Activated gamma-delta T cell treated with Interleukin-2 at 50 U/mL for 16 hours (primary cell): ENCODE results near the gene YIF1B.

ENCODE experiments used
- DNase-seq: peaks from one replicate; pipeline ENCODE4 v3.0.0-alpha.2; 2020

Gene YIF1B

DNA sequence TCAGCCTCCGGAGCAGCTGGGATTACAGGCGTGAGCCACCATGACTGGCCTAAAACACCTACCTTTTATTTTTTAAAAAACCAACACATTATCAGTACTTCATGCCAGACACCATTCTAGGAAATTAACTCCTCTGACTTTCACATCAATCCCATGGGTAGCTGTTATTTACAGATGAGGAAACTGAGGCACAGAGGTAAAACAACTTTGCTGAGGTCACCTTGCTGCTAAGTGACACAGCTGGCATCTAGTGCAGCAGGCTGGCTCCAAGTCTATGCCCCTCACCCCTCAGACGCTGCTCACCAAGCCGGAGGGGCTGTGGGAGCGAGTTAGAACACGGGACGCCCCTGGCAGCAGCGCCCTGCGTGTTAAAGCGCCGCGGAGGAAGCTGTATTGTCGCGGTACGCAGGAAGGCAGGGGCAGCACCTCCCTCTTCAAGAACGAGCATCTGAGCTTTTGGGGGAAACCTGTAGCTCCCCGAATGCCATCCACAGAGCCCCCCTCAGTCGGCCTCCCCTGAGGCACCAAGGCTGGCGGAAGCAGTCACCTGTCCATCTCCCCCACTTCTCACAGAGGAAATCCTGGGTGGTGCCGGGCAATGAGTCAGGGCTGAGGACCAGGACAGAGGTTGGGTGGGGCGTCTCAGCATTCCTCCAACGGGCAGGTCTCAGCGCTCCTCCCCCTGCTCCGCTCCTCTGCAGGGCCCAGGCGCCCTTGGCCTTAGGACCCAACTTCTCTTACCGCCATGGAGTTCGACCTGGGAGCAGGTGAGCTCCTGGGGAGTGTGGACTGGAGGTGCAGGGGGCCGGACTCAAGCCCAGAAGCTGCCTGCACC, 12.0 kb downstream of the YIF1B start, which contains the start of gene C19orf33:
TSS of gene C19orf33 (plus strand) at position 735 of the 835 bp plus-strand sequence. CDS start at position 746, 11 bp downstream.
- DNase-seq: no peak

DNA sequence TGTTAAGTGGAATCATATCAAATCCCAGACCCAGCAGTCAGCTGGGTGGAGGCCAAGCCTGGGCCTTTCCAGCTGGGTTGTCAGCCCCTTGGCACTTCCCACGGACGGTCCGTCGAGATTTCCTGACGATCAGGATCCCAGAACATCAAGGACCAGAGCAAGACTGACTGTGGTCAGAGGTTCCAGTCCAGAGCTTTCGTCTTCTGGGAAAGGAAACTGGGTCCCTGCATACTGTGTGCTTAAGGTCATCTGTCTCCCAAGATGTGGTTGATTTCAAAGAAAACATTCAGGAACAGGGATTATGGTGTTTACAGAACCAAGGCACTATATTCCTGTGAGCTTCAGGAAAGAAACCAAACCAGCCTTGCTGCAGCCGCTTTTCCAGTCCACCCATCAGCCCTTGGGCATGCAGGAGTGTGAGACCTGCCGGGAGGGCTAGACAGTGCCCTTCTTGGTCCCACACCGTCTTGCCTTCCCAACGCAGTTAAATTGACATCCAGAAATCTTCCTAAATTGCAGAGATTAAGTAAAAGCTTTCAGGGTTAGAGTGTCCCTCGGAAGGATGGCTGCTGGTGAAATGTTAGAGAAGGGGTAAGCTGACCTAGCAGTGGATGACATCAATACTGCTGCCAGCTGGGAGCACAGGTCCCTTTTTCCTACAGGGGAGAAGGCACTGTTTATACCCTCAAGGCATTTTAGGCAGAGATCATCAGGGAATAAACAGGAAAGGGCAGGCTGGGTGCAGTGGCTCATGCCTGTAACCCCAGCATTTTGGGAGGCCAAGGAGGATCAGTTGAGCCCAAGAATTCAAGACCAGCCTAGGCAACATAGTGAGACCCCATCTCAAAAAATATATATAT, 16.7 kb downstream of the YIF1B start:
- no peak for DNase-seq

DNA sequence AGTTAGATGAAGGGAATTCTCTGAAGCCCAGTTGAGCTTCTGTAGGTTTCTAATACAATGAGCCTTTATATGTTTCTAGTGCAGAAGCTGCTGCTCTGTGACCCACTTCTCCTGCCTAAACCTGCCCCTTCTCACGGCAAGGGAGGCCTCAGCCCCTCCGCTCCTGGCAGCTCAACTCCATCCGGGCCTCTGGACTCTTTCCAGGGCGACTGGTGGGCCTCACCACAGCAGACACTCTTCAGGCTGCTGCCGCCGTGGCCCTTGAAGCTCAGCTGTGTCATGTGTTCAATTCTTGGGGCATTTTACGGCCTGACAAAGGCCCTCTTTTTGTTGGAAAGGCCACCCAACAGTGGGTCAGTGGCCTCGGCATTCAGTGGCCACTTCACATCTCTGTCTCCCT, 21.7 kb downstream of the YIF1B start:
- no peak for DNase-seq

DNA sequence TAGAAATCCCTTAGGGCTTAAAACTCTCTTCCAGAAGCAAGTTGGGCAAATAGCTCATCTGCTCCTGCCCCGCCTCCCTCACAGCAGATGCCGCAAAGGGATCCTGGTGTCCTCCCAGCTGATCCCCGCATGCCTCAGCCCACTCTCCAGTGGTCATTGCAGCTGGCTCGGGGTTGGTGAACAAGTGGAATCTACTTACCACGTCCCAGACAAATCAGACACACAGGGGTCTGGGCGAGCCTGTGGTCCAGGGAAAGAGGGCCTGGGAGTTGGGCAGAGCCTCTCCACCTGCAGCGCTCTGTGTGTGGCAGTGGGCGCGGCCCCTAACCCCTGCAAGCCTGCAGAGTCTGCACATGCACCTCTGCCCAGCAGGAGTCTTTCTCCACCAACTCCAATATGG, 22.5 kb downstream of the YIF1B start:
- DNase-seq: no peak

DNA sequence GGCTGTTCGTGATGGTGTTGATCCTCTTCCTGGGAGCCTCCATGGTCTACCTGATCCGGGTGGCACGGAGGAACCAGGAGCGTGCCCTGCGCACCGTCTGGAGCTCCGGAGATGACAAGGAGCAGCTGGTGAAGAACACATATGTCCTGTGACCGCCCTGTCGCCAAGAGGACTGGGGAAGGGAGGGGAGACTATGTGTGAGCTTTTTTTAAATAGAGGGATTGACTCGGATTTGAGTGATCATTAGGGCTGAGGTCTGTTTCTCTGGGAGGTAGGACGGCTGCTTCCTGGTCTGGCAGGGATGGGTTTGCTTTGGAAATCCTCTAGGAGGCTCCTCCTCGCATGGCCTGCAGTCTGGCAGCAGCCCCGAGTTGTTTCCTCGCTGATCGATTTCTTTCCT, 23.9 kb downstream of the YIF1B start:
- no peak for DNase-seq

DNA sequence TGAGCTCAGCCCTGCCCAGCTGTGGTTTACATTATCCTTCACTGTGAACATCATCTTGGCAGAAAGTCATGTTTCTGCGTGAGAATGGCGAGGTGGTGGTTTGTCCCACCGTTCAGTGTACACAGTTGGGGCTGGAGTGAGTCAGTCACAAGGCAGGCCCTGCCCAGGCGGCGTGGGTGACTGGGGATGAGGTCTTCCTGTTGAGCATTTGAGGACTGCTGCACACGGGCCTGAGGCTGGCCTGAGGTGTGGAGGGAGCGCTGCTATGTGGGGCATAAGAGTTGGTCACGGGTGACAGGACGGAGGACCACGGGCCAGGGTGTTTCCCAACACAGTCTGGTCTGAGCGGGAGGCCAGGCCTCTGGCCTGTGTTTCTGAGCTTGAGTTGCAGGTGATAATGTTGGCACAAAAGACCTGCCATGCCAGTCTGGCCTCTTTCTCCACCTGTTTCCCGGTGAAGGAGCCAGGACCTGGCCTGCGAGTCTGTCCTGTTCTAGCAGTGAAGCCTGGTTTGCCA, 25.1 kb downstream of the YIF1B start:
- no peak for DNase-seq

DNA sequence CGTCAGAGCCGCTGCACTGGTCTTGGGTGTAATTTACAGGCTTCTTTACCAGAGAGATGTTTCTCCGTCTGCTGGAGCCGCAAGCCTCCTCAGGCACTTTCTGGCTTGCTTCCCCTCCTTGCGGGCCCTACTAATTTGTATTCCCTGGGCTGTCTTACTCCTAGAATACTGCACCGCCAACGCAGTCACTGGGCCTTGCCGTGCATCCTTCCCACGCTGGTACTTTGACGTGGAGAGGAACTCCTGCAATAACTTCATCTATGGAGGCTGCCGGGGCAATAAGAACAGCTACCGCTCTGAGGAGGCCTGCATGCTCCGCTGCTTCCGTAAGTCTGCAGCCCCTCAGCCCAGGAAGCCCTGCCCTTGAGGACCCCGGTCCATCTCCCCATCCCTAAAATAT, 25.8 kb downstream of the YIF1B start:
- no peak for DNase-seq

DNA sequence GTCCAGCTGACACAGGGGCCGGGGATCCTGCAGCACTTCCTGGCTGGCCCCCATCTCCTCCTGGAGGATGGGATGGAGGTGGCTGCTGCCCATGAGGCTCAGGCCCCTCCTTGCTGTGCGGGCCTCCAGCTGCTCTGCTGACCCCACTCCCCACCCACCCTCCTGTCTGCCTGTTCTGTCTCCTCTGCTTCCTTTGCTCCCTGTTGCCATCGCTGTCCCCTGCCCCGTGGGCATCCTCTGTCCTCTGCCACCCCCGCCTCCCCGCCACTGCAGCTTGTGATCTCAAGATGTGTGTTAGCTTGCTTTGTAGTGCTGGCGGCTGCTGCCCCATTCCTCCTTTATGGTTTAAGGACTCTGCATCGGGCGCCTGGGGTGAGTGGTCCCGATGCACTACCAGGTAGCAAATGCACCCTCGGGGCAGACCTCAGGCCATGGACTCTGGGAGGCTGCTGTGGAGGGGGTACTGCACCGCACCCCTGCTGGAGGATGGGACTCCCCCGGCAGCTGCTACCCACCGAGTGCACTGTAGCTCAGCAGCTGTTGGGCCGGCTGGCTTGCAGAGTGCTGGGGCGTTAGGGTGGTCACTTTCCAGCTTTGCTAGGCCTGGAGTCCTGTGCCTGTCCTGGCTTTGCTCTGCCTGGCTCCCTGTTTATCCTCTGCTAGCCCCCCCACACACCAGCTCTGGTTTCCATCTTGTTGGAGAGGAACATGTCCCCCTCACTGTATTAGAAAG, 27.5 kb downstream of the YIF1B start:
- no peak for DNase-seq

DNA sequence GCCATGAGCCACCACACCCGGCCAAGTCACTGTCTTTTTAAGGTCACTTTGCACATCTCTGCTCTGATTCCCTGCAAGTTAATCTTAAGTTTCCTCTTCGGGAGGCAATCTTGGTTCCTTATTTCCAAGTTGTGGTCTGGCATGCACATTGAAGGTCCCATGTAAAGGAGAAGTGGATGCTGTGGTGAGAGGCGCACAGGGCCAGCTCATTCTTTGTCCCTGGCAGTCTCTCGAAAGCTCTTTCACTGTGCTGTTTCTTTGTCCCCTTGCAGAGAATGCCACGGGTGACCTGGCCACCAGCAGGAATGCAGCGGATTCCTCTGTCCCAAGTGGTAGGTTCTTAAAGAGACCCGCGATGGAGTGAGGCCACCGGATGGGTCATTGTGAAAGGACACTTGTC, 28.1 kb downstream of the YIF1B start:
- DNase-seq: no peak

DNA sequence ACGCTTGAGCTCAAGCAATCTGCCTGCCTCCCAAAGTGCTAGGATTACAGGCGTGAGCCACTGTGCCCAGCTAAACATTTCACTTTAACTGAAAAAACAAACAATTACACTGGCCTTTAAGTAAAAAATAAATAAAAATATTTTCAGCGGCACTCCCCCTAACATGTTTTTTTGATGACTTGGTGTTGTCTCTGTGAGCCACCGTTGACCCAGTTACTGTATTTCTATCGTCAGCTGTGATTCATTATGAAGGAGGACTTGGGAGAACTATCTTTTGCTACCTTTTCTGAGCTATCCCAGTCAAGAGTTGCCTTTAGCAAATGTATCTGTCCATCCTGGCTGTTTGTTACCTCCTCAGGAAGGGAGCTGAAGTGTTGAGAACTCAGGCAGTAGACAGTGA, 30.2 kb downstream of the YIF1B start:
- DNase-seq: no peak

DNA sequence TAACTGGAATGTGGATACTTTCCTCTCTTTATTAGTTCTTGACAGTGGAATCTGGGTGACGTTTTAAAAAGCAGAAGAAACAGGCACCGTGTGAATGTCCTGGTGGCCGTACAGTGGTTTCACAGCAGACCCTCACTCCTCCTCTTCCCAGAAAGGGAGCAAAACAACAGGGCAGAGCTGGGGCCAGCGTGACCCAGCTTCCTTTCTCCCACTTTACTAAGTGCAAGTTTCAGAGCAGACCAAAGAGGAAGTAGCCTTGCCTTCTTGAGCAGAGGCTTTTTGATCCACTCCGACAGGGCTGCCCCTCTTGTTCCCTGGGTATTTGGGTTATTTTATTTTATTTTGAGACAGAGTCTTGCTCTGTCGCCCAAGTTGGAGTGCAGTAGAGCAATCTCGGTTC, 31.3 kb downstream of the YIF1B start:
- DNase-seq: no peak

DNA sequence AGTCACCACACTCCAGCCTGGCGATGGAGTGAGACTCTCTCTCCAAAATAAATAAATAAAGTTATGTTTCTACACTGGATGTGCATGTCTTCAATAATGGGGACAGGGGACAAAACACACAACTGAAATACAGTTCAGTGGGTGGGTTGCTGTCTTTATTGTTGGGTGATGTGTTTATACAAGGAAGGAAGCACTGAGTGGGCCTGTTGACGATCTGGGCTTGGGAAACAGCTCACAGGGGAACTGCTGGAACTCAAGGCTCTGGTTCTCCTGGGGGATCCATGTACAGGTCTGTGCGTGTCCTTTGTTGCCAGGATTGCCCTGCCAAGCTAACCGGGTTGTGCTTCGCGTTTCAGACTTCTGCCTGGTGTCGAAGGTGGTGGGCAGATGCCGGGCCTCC, 32.5 kb downstream of the YIF1B start:
- DNase-seq: no peak

DNA sequence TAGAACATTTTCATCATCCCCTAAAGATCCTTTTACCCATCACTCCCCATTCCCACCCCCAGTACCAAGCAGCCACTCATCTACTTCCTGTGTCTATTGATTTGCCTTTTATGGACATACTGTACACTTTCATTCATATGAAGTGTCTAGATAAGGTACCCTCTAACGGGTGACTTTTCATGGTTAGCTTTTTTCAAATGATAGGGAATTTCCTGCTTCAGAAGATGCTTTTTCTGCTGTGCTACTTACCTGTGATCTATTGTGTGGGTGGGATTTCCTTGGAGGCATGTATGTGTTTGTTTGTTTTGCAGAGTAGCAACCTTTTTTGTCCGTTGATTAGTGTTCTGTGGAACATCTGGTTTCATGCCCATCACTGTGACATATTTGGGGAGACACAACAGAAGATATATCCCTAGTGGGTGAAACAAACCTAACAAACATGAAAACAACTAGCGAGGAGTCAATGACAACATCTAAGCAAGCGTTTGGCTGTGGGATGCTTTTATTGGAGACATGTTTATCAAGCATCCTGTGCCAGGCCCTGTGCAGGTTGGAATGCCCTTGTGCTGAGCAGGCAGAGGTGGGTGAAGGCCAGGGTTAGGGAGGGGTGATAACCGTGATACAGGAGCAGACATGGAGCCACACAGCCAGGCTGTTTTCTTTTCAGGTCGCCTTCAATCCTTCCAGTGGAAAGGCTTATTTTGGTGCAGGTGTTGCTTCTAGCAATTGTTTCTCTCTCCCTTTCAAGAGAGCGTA, 33.8 kb downstream of the YIF1B start:
- no peak for DNase-seq

DNA sequence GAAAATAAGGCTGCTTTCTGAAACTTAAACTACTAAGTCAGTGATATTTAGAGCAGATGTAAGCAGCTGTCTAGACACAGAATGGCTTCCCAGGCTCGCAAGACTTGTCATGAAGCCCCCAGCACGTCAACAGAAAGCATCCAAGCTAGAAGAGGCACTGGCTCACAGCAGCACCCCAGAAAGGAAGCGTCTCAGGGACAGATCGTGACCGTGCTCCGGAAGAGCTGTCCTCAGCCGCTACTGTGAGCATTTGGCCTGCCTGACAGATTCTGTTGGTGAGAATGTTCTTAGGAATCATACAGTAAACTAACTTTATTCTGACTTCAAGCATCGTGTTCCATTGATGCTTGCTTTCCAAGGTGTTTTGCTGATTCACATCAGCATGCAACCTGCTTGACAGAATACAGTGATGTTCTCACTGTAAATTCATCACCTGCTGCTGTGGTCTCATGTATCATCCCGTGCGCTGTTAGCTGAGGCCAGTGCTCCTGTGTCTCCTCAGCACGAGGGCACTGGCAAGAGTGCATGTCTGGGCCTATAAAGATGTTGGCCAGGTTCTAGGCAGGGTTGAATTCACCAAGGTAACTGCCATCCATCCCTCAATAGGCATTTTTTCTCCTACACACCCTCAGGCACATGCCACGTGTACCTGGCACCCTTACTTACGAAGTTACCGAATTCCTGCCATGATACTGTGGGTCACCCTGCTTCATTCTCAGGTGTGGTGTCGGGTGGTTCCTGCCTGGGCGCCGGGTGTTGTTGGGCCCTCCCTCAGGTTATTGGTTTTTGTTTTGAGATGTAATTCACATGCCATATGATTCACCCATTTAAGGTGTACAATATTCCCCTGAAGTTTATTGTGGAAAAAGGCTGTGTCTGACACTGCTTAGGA, 35.5 kb downstream of the YIF1B start:
- DNase-seq: no peak

DNA sequence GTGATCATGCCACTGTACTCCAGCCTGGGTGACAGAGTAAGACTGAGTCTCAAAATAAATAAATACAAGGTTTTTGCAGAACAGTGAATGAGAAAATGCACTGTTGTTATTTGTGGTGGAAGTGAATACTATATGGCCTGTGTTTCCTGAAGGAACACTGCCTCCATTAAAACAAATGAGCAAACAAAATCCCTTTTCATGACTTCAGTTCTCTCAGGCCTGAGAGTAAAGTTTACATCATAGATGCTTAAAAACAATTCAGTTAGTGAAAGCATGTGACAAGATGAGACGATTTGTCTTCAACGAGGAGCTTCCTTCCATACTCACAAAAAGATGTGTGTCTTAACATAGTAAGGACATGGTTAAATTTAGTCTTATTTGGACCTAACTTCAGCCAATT, 37.0 kb downstream of the YIF1B start:
- no peak for DNase-seq

DNA sequence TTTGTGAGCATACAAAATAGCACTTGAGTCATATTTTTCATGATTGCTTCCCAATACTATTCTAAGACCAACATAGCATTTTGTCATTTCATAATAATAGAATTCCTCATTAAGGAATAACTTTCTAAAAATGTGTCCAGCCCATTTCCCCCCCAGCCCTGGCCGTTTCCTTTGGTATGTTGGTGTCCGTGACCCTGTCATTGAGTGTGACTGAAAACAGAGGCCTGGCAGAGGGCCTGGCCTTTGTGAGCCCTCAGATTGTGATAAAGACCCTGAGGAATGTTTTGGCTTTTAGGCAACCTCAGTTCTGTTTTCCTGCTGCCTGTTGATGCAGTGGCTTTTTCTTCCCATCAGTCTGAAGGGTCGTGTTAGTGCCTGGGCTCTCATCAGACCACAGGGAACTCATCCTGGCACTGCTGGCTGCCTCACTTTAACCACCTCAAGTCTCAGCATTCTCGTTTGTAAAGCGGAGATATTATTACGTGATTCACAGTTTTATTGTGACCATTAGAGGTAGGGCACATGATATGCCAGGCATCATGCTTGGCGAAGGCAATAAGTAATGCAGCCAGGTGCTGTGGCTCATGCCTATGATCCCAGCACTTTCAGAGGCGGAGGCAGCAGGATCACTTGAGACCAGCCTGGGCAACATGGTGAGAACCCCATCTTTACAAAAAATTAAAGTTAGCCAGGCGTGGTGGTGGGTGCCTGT, 37.6 kb downstream of the YIF1B start:
- no peak for DNase-seq

DNA sequence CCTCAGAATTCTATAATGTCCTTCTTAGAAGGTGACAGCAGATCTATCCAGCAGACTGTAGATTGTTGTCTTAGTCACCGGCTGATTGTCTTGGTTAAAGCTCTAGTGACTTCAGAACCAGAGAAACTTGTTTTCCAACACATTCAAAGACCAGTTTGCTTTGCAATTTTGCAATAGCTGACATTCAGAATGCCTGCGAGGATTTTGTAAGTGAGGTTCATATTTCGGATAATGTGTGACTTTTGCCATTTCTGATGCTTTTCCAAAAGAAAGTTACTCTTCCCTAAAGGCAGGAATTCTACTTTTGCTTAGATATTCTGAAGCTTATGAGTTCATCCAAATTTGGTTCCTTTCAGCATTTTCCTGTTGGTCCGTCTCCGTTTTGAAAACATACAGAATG, 38.2 kb downstream of the YIF1B start:
- DNase-seq: no peak

DNA sequence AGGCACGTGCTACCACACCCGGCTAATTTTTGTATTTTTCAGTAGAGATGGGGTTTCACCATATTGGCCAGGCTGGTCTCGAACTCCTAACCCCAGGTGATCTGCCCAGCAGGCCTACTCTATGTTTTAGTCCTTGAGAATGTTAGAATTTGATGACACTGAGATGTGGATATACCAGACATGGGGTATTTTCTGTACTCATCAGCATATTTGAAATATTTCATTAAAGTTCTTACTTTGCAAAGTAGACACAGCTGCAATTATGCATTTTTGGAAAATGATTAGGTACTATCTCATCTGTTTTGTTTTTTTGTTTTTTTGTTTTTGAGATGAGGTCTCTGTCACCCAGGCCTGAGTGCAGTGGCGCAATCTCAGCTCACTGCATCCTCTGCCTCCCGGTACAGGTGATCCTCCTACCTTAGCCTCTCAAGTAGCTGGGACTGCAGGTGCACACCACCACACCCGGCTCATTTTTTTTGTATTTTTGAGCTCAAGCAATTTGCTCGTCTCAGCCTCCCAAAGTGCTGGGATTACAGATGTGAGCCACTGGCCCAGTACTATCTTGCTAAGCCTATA, 38.7 kb downstream of the YIF1B start:
- DNase-seq: no peak

DNA sequence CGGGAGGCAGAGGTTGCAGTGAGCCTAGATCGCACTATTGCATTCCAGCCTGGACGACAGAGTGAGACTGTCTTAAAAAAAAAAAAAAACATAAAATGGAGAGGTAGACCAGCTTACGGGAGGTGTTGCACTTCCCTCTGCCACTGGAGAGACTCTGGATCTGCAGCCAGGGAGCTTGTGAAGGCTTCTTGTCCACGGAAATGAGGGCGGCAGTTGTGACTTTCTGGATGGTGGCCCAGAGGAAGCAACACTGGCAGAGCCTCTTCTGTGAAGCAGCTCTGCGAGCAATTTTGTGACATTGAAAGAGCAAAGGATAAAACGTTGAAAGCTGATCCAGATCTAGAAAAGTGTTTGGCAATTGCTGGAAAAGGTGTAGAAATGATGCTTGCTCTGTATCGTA, 41.0 kb downstream of the YIF1B start:
- no peak for DNase-seq

DNA sequence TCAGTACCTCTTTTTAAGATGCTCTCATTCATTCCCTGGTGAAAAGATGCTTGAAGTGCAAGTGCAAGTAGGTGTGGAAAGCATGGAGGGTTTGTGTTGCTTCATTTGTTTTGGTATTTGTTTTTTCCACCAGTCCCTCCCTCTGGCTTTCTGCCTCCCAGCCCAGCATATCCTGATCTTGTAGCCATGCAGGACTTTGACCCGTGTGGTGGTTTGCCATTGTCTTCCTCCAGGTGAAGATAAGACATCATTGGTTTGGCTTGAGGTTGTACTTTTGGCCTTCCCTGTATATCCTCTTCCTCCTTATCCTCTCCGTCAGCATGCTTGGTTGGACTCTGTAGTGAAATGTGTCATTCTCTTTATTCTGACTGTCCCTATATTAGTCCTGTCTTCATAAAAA, 42.2 kb downstream of the YIF1B start:
- no peak for DNase-seq
